HG02642 (cell line): Measurements from ENCODE around the gene ATP5MC2.

Experiments used
- ATAC-seq: cut with Tn5 transposase; IDR thresholded peaks from one replicate; pipeline ENCODE4 v1.9.1; 2021; ENCODE audit warnings: mild to moderate bottlenecking; ENCODE audit not compliant: unreplicated experiment, poor library complexity

The ATP5MC2 gene

DNA sequence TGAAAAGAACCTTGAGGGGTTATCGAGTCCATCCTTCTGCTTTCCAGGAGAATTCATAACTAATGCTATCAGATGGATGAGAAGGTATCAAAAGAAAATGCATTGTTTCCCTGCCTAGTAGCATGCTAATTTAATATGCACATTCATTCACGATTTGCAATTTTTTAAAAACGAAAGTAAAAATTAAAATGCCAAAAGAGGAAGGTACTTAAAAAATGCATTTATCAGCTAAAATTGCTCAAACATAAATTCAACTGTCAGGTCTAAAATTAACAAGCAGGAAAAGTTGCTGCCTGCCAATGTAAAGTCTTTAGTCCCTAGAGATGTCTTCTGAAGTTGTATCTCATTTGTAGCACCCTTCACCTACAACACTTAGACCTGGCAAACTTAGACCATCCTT is 57.6 kb downstream of the ATP5MC2 start:
- no peak for ATAC-seq

GRCh38 chr12:53617700-53618099 is 58.2 kb downstream of the ATP5MC2 start:
- no peak for ATAC-seq

DNA sequence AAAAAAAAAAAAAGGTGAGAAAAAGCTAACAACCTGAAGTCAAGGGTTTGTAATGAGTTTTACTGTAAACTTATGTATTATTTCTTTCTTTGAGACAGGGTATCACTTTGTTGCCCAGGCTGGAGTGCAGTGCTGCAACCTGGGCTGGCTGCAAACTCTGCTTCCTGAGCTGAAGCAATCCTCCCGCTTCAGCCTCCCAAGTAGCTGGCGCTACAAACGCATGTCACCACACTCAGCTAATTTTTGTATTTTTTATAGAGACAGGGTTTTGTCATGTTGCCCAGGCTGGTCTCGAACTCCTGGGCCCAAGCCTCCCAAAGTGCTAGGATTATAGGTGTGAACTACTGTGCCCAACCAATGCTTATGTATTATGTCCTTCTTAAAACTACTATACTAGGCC is 58.9 kb downstream of the ATP5MC2 start:
- no peak for ATAC-seq
